ENCODE results near the gene CDON.

DNA sequence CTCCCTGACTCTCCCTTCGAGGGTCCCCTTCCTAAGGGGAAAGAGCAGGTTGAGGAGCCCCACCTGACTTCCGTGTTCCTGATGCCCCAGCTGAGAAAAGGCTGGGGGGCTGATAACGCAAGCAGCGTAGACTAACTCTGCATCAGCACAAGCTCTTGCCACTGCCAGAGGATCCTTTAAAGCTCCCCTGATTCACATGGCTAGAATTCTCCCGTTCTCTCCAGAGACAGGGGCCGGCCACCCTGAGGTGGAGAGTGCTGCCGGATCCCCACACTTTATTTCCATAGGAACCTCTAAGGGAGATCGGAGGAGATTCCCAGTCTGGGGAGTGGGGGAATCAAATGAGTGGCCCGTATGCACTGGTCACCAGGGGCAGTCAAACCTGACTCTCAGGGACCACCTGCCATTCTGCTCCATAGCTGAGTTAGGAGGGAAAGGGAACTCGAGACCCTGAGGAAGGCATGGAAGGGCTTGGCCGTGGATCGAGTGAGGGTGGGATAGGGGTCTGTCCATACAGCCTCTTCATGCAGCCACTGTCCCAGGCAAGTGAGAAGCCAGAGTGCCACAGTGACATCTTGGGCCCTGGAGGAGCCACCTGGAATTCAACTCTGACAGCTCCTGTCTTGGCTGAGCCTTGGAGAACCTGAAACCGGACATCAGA, 118.2 kb downstream of the CDON start:
- TF ChIP-seq CTCF (IDR thresholded peaks at IDR 0.05) (no peak), POLR2AphosphoS5 (IDR thresholded peaks at IDR 0.05; ENCODE audit: low read depth, low read length) (no peak)

All from Panc1 (cell line).